OCI-LY1 (cell line): Measurements from ENCODE around the gene AFF2.

ENCODE experiments used
- CTCF ChIP-seq: fragments of 200-600 bp; sonication (generic), shearing (Covaris generic); IDR thresholded peaks from 2 replicates; pipeline ENCODE4 v1.5.1; 2017; ENCODE audit warnings: mild to moderate bottlenecking, antibody characterized with exemption, low read length, moderate library complexity, mixed read lengths
- EZH2 ChIP-seq: fragments of 200-600 bp; sonication (generic), shearing (Covaris generic); IDR thresholded peaks from 2 replicates; pipeline ENCODE4 v1.8.0; 2017; ENCODE audit warnings: borderline replicate concordance, mixed run types, mild to moderate bottlenecking, antibody characterized with exemption, low read length, moderate library complexity, mixed read lengths

GRCh38 chrX:148942754-148943153 is 442.3 kb downstream of the AFF2 start:
- TF ChIP-seq CTCF (no peak), EZH2 (no peak)
